OCI-LY3 (cell line): Measurements from ENCODE around the gene BRAP.
"Not testable (repeated sequence)": the region's sequence is repeated elsewhere in the genome, so short reads cannot be mapped to it uniquely, and the experiment has no call there.

Source experiments
- H2AFZ ChIP-seq: fragments of 200-600, 300-600 bp; shearing (Covaris generic); 2 replicates; pipeline ENCODE4 v1.6.0; 2014; ENCODE audit warnings: antibody characterized with exemption, low read depth, low read length
- H3K27ac ChIP-seq: fragments of 200-600, 300-600 bp; sonication (generic); 2 replicates; pipeline ENCODE4 v1.5.1; 2014; ENCODE audit warnings: mild to moderate bottlenecking, low read length, moderate library complexity, mixed read lengths
- H3K27me3 ChIP-seq: fragments of 200-600, 300-600 bp; sonication (generic); 2 replicates; pipeline ENCODE4 v1.6.1; 2014; ENCODE audit warnings: low read depth, low read length, mixed read lengths
- H3K36me3 ChIP-seq: fragments of 200-600, 300-600 bp; sonication (generic); replicated peaks from 2 replicates; pipeline ENCODE3; 2014; ENCODE audit warnings: low read depth, low read length, mixed read lengths
- H3K4me1 ChIP-seq: fragments of 300-600, 200-600 bp; sonication (generic); 2 replicates; pipeline ENCODE4 v1.6.1; 2014; ENCODE audit warnings: low read length, mixed read lengths
- H3K4me2 ChIP-seq: fragments of 200-600, 300-600 bp; sonication (generic); 2 replicates; pipeline ENCODE4 v1.6.1; 2014; ENCODE audit warnings: low read length, mixed read lengths
- H3K4me3 ChIP-seq: fragments of 300-600, 200-600 bp; sonication (generic); 2 replicates; pipeline ENCODE4 v1.5.1; 2014; ENCODE audit warnings: antibody characterized with exemption, mild to moderate bottlenecking, low read length, moderate library complexity
- H3K79me2 ChIP-seq: fragments of 300-600, 200-600 bp; shearing (Covaris generic); 2 replicates; pipeline ENCODE4 v1.6.1; 2014; ENCODE audit warnings: mild to moderate bottlenecking, low read length, mixed read lengths
- H3K9ac ChIP-seq: fragments of 300-600, 200-600 bp; shearing (Covaris generic); 2 replicates; pipeline ENCODE4 v1.6.0; 2014; ENCODE audit warnings: mild to moderate bottlenecking, low read length, moderate library complexity
- H3K9me3 ChIP-seq: fragments of 200-600, 300-600 bp; shearing (Covaris generic); 2 replicates; pipeline ENCODE4 v1.6.1; 2014; ENCODE audit warnings: low read length, mixed read lengths; ENCODE audit not compliant: insufficient read depth
- H4K20me1 ChIP-seq: fragments of 200-600, 300-600 bp; sonication (generic); 2 replicates; pipeline ENCODE4 v1.6.1; 2016; ENCODE audit warnings: low read length, mixed read lengths; ENCODE audit not compliant: insufficient read depth
- EZH2phosphoT487 ChIP-seq: fragments of 200-600 bp; shearing (Covaris generic); IDR thresholded peaks from 2 replicates; pipeline ENCODE4 v1.6.1; 2018; ENCODE audit warnings: antibody characterized with exemption, mixed run types, low read depth
- TF ChIP-seq, protein P1 (sequence below): fragments of 200-600, 300-600 bp; sonication (generic); IDR thresholded peaks from 2 replicates; pipeline ENCODE4 v1.5.1; 2014; ENCODE audit warnings: antibody characterized with exemption, low read length, low read depth

BRAP gene

DNA sequence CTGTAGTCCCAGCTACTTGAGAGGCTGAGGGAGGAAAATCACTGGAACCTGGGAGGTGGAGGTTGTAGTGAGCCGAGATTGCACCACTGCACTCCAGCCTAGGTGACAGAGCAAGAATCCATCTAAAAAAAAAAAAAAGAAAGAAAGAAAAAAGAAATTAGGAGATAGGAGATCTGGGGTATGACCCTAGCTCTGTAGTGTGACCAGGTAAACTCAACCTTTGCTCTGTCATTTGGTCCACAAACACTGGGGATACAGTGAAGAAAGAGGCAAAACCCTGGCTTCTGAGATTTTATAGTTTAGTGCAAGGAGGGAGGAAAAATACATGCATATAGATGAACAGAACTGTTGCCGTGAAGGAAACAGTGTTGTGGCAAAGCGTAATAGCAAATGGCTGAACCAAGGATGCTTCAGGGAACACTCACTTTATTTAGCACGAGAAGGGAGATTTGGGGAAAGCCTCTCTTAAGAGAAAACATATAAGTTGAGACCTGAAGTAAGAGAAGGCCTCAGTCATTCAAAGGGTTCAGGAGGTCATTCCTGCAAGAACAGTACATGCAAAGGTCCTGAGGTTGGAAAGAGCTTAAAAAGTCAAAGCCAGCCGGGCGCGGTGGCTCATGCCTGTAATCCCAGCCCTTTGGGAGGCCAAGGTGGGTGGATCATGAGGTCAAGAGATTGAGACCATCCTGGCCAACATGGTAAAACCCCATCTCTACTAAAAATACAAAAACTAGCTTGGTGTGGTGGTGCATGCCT lies 57.1 kb downstream of the BRAP start:
- H3K9me3 ChIP-seq, result no peaks in the 10 kb centered on the region
- H2AFZ ChIP-seq, result no peak overlapping the region
- H3K27ac ChIP-seq, result no peak overlapping the region
- no peak overlapping the region for H3K9ac ChIP-seq
- no peaks in the 10 kb centered on the region for H4K20me1 ChIP-seq
- no peaks in the 10 kb centered on the region for H3K27me3 ChIP-seq
- no peaks in the 10 kb centered on the region for H3K79me2 ChIP-seq
- no peak overlapping the region for H3K4me3 ChIP-seq
- no peak overlapping the region for H3K4me2 ChIP-seq
- TF ChIP-seq, protein P1, sequence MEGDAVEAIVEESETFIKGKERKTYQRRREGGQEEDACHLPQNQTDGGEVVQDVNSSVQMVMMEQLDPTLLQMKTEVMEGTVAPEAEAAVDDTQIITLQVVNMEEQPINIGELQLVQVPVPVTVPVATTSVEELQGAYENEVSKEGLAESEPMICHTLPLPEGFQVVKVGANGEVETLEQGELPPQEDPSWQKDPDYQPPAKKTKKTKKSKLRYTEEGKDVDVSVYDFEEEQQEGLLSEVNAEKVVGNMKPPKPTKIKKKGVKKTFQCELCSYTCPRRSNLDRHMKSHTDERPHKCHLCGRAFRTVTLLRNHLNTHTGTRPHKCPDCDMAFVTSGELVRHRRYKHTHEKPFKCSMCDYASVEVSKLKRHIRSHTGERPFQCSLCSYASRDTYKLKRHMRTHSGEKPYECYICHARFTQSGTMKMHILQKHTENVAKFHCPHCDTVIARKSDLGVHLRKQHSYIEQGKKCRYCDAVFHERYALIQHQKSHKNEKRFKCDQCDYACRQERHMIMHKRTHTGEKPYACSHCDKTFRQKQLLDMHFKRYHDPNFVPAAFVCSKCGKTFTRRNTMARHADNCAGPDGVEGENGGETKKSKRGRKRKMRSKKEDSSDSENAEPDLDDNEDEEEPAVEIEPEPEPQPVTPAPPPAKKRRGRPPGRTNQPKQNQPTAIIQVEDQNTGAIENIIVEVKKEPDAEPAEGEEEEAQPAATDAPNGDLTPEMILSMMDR, result no peak
- TF ChIP-seq EZH2phosphoT487, result no peak
- no peaks in the 10 kb centered on the region for H3K36me3 ChIP-seq
- no peaks in the 10 kb centered on the region for H3K4me1 ChIP-seq

DNA sequence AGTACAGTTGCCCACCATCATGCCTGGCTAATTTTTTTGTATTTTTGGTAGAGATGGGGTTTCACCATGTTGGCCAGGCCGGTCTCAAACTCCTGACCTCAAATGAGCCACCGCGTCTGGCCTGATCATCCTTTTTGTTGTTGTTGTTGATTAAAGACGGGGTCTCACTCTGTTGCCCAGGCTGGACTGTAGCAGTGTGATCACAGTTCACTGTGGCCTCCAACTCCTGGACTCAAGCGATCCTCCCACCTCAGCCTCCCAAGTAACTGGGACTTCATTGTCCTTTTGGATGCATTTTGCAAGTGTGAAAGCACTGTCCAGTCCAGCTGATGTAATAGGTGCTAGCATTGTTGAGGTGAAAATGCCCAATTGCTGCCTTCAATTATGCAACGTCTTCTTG lies 59.5 kb downstream of the BRAP start:
- H3K36me3 ChIP-seq, result no peaks in the 10 kb centered on the region
- H4K20me1 ChIP-seq, result no peaks in the 10 kb centered on the region
- H3K9ac ChIP-seq, result no peak overlapping the region
- H3K4me2 ChIP-seq, result no peak overlapping the region
- H3K4me3 ChIP-seq, result no peak overlapping the region
- H3K27ac ChIP-seq, result no peak overlapping the region
- no peaks in the 10 kb centered on the region for H3K4me1 ChIP-seq
- no peaks in the 10 kb centered on the region for H3K27me3 ChIP-seq
- H3K9me3 ChIP-seq, result no peaks in the 10 kb centered on the region
- H2AFZ ChIP-seq, result no peak overlapping the region
- TF ChIP-seq, protein P1, result no peak
- TF ChIP-seq EZH2phosphoT487, result no peak
- H3K79me2 ChIP-seq, result no peaks in the 10 kb centered on the region

DNA sequence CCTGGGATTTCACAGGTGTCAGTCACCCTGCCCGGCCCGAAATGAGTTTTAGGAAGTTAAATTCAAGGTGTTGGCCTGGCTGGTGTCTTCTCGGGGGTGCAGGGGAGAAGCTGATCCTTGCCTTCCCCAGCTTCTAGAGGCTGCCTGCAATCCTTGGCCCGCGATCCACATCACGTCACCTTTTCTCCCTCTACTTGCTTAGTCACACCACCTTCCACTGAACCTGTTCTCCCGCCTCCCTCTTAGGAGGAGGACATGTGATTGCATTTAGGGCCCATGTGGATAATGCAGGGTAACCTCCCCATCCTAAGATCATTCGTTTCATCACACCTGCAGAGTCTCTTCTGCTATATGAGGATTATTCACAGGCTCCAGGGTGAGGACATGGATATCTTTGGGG lies 61.2 kb downstream of the BRAP start:
- Histone ChIP-seq H3K4me1 (no peaks in the 10 kb centered on the region), H3K4me3 (no peak overlapping the region), H3K27ac (no peak overlapping the region), H3K36me3 (no peaks in the 10 kb centered on the region), H3K79me2 (no peaks in the 10 kb centered on the region), H3K9me3 (no peaks in the 10 kb centered on the region), H2AFZ (no peak overlapping the region), H4K20me1 (no peaks in the 10 kb centered on the region), H3K27me3 (no peaks in the 10 kb centered on the region), H3K4me2 (no peak overlapping the region), H3K9ac (no peak overlapping the region)
- no peak for TF ChIP-seq EZH2phosphoT487
- TF ChIP-seq, protein P1, result no peak

DNA sequence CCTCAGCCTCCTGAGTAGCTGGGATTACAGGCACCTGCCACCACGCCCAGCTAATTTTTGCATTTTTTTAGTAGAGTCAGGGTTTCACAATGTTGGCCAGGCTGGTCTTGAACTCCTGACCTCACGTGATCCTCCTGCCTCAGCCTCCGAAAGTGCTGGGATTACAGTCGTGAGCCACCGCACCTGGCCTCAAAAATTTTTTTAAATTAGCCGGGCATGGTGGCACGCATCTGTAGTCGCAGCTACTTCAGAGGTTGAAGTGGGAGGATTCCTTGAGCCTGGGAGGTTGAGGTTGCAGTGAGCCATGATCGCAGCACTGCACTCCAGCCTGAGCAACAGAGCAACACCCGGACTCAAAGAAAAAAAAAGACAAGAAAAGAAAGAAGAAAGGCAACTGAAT lies 67.9 kb downstream of the BRAP start:
- not testable (repeated sequence) for H3K27ac ChIP-seq, H3K27me3 ChIP-seq, H3K4me3 ChIP-seq

More for the DNA sequence above, 67.9 kb downstream of the BRAP start:
- not testable (repeated sequence) for H2AFZ ChIP-seq, H3K79me2 ChIP-seq, H3K4me1 ChIP-seq, H3K9ac ChIP-seq, H3K4me2 ChIP-seq, H3K36me3 ChIP-seq, H4K20me1 ChIP-seq, H3K9me3 ChIP-seq
